DND-41 (cell line): ENCODE measurements around the gene NR4A1.

Source experiments
- ATAC-seq: fragments of 200-7000 bp; cut with Tn5 transposase; 3 replicates; pipeline ENCODE4 v1.9.1; 2021; ENCODE audit warnings: low read depth; ENCODE audit not compliant: insufficient read depth
- DNase-seq: peaks from one replicate; pipeline ENCODE4 v3.0.0-alpha.2; 2020
- H2AFZ ChIP-seq: 2 replicates; pipeline ENCODE4 v1.6.0; 2012; ENCODE audit warnings: low read depth, low read length
- H3K27ac ChIP-seq: 2 replicates; pipeline ENCODE4 v1.5.1; 2012; ENCODE audit warnings: low read length, inconsistent platforms
- H3K27me3 ChIP-seq: fragments of 200-600 bp; sonication (generic); 2 replicates; pipeline ENCODE4 v1.6.0; 2012; ENCODE audit warnings: low read length, mild to moderate bottlenecking, inconsistent platforms; ENCODE audit not compliant: insufficient read depth, poor library complexity
- H3K36me3 ChIP-seq: 2 replicates; pipeline ENCODE4 v1.5.1; 2012; ENCODE audit warnings: low read length, inconsistent platforms; ENCODE audit not compliant: insufficient read depth
- H3K4me1 ChIP-seq: 2 replicates; pipeline ENCODE4 v1.5.1; 2012; ENCODE audit warnings: mild to moderate bottlenecking, low read length; ENCODE audit not compliant: insufficient read depth
- H3K4me2 ChIP-seq: 2 replicates; pipeline ENCODE4 v1.6.0; 2012; ENCODE audit warnings: mild to moderate bottlenecking, moderate library complexity, low read length, inconsistent platforms; ENCODE audit not compliant: insufficient read depth
- H3K4me3 ChIP-seq, 2 experiments: fragments of 200-600 bp in 1 of 2; shearing (Covaris generic) in 1 of 2; 2 replicates each; pipeline ENCODE4 v1.5.1; 2012 to 2016; ENCODE audit warnings: inconsistent platforms in 2 of 2, low read length in 2 of 2, mild to moderate bottlenecking in 2 of 2, low read depth in 1 of 2, moderate library complexity in 1 of 2
- H3K79me2 ChIP-seq: 2 replicates; pipeline ENCODE4 v1.6.0; 2012; ENCODE audit warnings: low read length, inconsistent platforms; ENCODE audit not compliant: insufficient read depth
- H3K9ac ChIP-seq: 2 replicates; pipeline ENCODE4 v1.6.0; 2012; ENCODE audit warnings: low read depth, mild to moderate bottlenecking, inconsistent platforms, low read length, moderate library complexity
- H3K9me3 ChIP-seq: 2 replicates; pipeline ENCODE4 v1.5.1; 2012; ENCODE audit warnings: low read length, moderate library complexity, mild to moderate bottlenecking, inconsistent platforms; ENCODE audit not compliant: insufficient read depth, severe bottlenecking
- H4K20me1 ChIP-seq: 2 replicates; pipeline ENCODE4 v1.6.0; 2012; ENCODE audit warnings: low read length; ENCODE audit not compliant: insufficient read depth
- CTCF ChIP-seq: IDR thresholded peaks from 2 replicates; pipeline ENCODE4 v1.5.1; 2012; ENCODE audit warnings: borderline replicate concordance, low read length, moderate library complexity, mild to moderate bottlenecking; ENCODE audit not compliant: poor library complexity, severe bottlenecking; ENCODE audit errors: extremely low read depth
- EZH2 ChIP-seq: IDR thresholded peaks from 3 replicates; pipeline ENCODE4 v1.6.1; 2012; ENCODE audit warnings: borderline replicate concordance, low read depth, mild to moderate bottlenecking, moderate library complexity, low read length, inconsistent platforms; ENCODE audit not compliant: severe bottlenecking

Gene NR4A1

DNA sequence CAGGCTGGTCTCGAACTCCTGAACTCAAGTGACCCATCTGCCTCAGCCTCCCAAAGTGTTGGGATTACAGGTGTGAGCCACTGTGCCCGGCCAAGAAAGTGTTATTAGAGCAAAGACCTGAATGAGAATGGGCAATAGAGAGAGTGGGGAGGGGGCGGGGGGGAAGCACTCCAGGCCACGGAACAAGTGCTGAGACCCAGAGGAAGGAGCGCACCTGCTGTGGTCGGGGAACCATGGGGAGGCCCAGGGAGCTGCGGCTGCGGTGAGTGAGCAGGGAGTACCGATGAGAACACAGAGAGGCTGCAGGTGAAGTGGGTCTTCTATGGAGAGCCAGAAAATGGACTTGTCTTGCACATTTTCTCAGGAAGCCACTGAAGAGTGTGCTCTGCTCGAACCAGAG, 39.0 kb downstream of the NR4A1 start:
- no peaks in the 10 kb centered on the region for H3K79me2 ChIP-seq
- no peak overlapping the region for H3K9ac ChIP-seq
- no peak overlapping the region for H3K4me2 ChIP-seq
- H3K27ac ChIP-seq: no peak overlapping the region
- H3K4me3 ChIP-seq: no peak overlapping the region
- H3K9me3 ChIP-seq: no peaks in the 10 kb centered on the region
- no peak overlapping the region for H2AFZ ChIP-seq
- H4K20me1 ChIP-seq: no peaks in the 10 kb centered on the region; the same call in 1 of the 2 replicates
- H3K4me1 ChIP-seq: no peaks in the 10 kb centered on the region
- peaks cover 14% of the 10 kb centered on the region for H3K27me3 ChIP-seq
- TF ChIP-seq CTCF: no peak
- no peak for TF ChIP-seq EZH2
- peak; percentile 87 for ATAC-seq
- peak; percentile 69 for DNase-seq
- no peaks in the 10 kb centered on the region for H3K36me3 ChIP-seq

- ATAC-seq: no peak
Measured at GRCh38 chr12:52091061-52091460, 39.8 kb downstream of the NR4A1 start.

GRCh38 chr12:52091869-52092268, 40.6 kb downstream of the NR4A1 start:
- Histone ChIP-seq H3K4me1 (no peaks in the 10 kb centered on the region), H3K9me3 (no peaks in the 10 kb centered on the region), H3K79me2 (no peaks in the 10 kb centered on the region), H3K4me2 (no peak overlapping the region), H3K27ac (no peak overlapping the region), H3K36me3 (no peaks in the 10 kb centered on the region), H2AFZ (no peak overlapping the region), H3K4me3 (no peak overlapping the region), H4K20me1 (no peaks in the 10 kb centered on the region; the same call in 1 of the 2 replicates), H3K27me3 (peaks cover 14% of the 10 kb centered on the region), H3K9ac (no peak overlapping the region)
- DNase-seq (no peak), ATAC-seq (no peak)
- no peak for TF ChIP-seq CTCF
- no peak for TF ChIP-seq EZH2

More at GRCh38 chr12:52091061-52091460, 39.8 kb downstream of the NR4A1 start:
- Histone ChIP-seq H3K4me2 (no peak overlapping the region), H3K4me3 (no peak overlapping the region), H2AFZ (no peak overlapping the region), H3K4me1 (no peaks in the 10 kb centered on the region), H3K27me3 (peaks cover 14% of the 10 kb centered on the region), H3K9ac (no peak overlapping the region), H3K27ac (no peak overlapping the region), H3K9me3 (no peaks in the 10 kb centered on the region), H4K20me1 (no peaks in the 10 kb centered on the region; the same call in 1 of the 2 replicates), H3K36me3 (no peaks in the 10 kb centered on the region), H3K79me2 (no peaks in the 10 kb centered on the region)
- no peak for TF ChIP-seq CTCF
- TF ChIP-seq EZH2: no peak
- DNase-seq: no peak

DNA sequence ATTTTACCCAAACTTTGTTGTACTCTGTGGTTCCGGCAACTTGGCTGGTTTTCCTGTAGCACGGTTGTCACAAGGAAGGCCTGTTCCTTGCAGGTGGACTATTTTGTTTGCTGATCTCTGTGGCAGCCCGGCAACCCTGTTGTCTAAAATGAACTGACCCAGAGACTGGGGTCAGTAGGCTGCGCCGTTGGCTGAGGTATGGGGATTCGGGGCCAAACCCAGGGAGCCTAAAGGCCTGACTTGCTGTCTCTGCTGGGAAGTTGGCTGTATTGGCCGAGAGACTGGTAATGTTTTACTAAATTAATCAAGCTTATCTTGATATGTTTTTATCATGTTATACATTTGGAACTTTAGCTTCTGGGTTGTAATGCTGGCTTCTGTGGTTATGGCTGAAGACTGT, 42.1 kb downstream of the NR4A1 start:
- Histone ChIP-seq H3K79me2 (no peaks in the 10 kb centered on the region), H2AFZ (no peak overlapping the region), H3K4me3 (no peak overlapping the region), H3K9ac (no peak overlapping the region), H3K4me1 (no peaks in the 10 kb centered on the region), H3K9me3 (no peaks in the 10 kb centered on the region), H4K20me1 (no peaks in the 10 kb centered on the region), H3K4me2 (no peak overlapping the region), H3K27me3 (peaks cover 11% of the 10 kb centered on the region), H3K36me3 (no peaks in the 10 kb centered on the region), H3K27ac (no peak overlapping the region)
- DNase-seq (no peak), ATAC-seq (no peak)
- TF ChIP-seq EZH2 (no peak), CTCF (no peak)
